Sigmoid colon (tissue), 7 donors: Measurements from ENCODE around the gene POLRMT. TPM values are rescaled to one million over a fixed set of nuclear protein-coding genes. Genes with fewer than 3 reads are reported as not detected.

Source experiments
- DNase-seq: peaks from one replicate; pipeline ENCODE4 v3.0.0-alpha.2; 2019
- H3K27ac ChIP-seq, 4 donors: fragments of 200-600 bp; sonication (generic); one replicate each; pipeline ENCODE4 v1.5.1; 2016 to 2019; ENCODE audit warnings: mild to moderate bottlenecking in 1 of 4
- H3K27me3 ChIP-seq, 3 donors: fragments of 200-600 bp; sonication (generic); one replicate each; pipeline ENCODE4 v1.5.1; 2019; ENCODE audit warnings: mild to moderate bottlenecking in 1 of 3
- H3K36me3 ChIP-seq, 4 donors: fragments of 200-600 bp; sonication (generic); one replicate each; pipeline ENCODE4 v1.5.1; 2016 to 2019
- H3K4me1 ChIP-seq, 4 donors: fragments of 200-600 bp; sonication (generic); one replicate each; pipeline ENCODE4 v1.5.1; 2017 to 2019
- H3K4me3 ChIP-seq, 4 donors: fragments of 200-600 bp; sonication (generic); one replicate each; pipeline ENCODE4 v1.5.1; 2017 to 2019; ENCODE audit warnings: mild to moderate bottlenecking in 2 of 4, moderate library complexity in 1 of 4
- H3K9me3 ChIP-seq, 4 donors: fragments of 200-600 bp in 3 of 4; sonication (generic) in 3 of 4; one replicate each; pipeline versions ENCODE4 v1.5.1 to v1.6.1; 2013 to 2019
- CTCF ChIP-seq, 4 experiments: fragments of 450-650 bp in 3 of 4; fragments of 200-600 bp in 1 of 4; IDR thresholded peaks; one replicate each; pipeline ENCODE4 v1.5.1; 2016 to 2019; ENCODE audit warnings: antibody characterized with exemption in 4 of 4, mild to moderate bottlenecking in 3 of 4, moderate library complexity in 2 of 4
- EP300 ChIP-seq, 4 donors: sonication (generic); formaldehyde crosslinking; IDR thresholded peaks; one replicate each; pipeline ENCODE4 v1.6.1; 2017; ENCODE audit warnings: antibody characterized with exemption in 4 of 4
- POLR2A ChIP-seq, 2 donors: fragments of 450-650 bp; IDR thresholded peaks; one replicate each; pipeline ENCODE4 v1.6.1; 2016; ENCODE audit warnings: antibody characterized with exemption in 2 of 2, mild to moderate bottlenecking in 2 of 2, moderate library complexity in 2 of 2
- POLR2AphosphoS5 ChIP-seq, 4 donors: sonication (generic); formaldehyde crosslinking; IDR thresholded peaks; one replicate each; pipeline ENCODE4 v1.6.1; 2017; ENCODE audit warnings: antibody characterized with exemption in 4 of 4
- WGBS, 2 donors: extraction: QIAGEN DNeasy Blood & Tissue Kit; methylation state at CpG; one replicate each; pipeline ENCODE4 v1.1.7; 2013; 5-methylcytosine and 5-hydroxymethylcytosine counted together
- intact Hi-C: fragments of 100-400 bp; cut with DNase I; formaldehyde crosslinking; loops from one replicate; pipeline ENCODE4 v1.15.1; 2023
- polyA plus RNA-seq, 3 donors: library from polyadenylated mRNA; stranded (reverse); fragments of 200-250 nt; gene quantifications; one replicate each; pipeline ENCODE4 v1.2.3, GENCODE V29; 2013
- total RNA-seq, 4 donors: library from RNA; depleted of rRNA; stranded (reverse); fragments of >200 nt; gene quantifications; one replicate each; pipeline ENCODE4 v1.1.0, GENCODE V29; 2016
- donor health status: healthy with polysubstance abuse.
- donor health status: Bipolar disorder and iron deficiency.
- donor health status: healthy.

POLRMT gene
- total and polyA plus RNA-seq, 7 donors, result 16.8 to 63.0 (median 24.0) TPM

- Histone ChIP-seq H3K36me3 (no peaks in the 10 kb centered on the region), H3K4me3 (no peak overlapping the region), H3K27me3 (peaks cover 29 to 49% (median 29%) of the 10 kb centered on the region in 3 donors), H3K4me1 (peaks cover 0 to 20% (median 15%) of the 10 kb centered on the region in 4 donors), H3K9me3 (no peaks in the 10 kb centered on the region), H3K27ac (no peak overlapping the region)
- TF ChIP-seq POLR2A (IDR thresholded peaks at IDR 0.05), result no peak
- TF ChIP-seq POLR2AphosphoS5 (IDR thresholded peaks at IDR 0.05), result no peak
- TF ChIP-seq CTCF (IDR thresholded peaks at IDR 0.05), result no peak
- no peak for TF ChIP-seq EP300 (IDR thresholded peaks at IDR 0.05)
- 42 to 60% methylated on average over 9 of the region's 9 CpGs for WGBS, 2 donors
- intact Hi-C loops, result no loop called here
- DNase-seq, result no peak
These were observed 39.8 kb downstream of the POLRMT start for GRCh38 chr19:593505-593904.

GRCh38 chr19:593055-593454, 40.3 kb downstream of the POLRMT start:
- DNase-seq, result no peak
- Histone ChIP-seq H3K4me3 (no peak overlapping the region), H3K27me3 (peaks cover 33 to 53% (median 33%) of the 10 kb centered on the region in 3 donors), H3K27ac (no peak overlapping the region), H3K36me3 (no peaks in the 10 kb centered on the region), H3K4me1 (peaks cover 0 to 25% (median 20%) of the 10 kb centered on the region in 4 donors), H3K9me3 (no peaks in the 10 kb centered on the region)
- TF ChIP-seq EP300 (IDR thresholded peaks at IDR 0.05) (no peak), POLR2AphosphoS5 (IDR thresholded peaks at IDR 0.05) (no peak), CTCF (IDR thresholded peaks at IDR 0.05) (no peak), POLR2A (IDR thresholded peaks at IDR 0.05) (no peak)
- WGBS, 2 donors, result 58 to 76% methylated on average over 18 of the region's 18 CpGs
- intact Hi-C loops, result no loop called here

GRCh38 chr19:592101-592500, 41.2 kb downstream of the POLRMT start:
- H3K4me1 ChIP-seq, result peaks cover 0 to 27% (median 23%) of the 10 kb centered on the region in 4 donors
- H3K36me3 ChIP-seq, result no peaks in the 10 kb centered on the region
- 79 to 81% methylated on average over 19 of the region's 19 CpGs for WGBS, 2 donors
- no peak overlapping the region for H3K27ac ChIP-seq
- DNase-seq, result no peak
- no peak overlapping the region for H3K4me3 ChIP-seq
- intact Hi-C loops, result no loop called here
- H3K9me3 ChIP-seq, result no peaks in the 10 kb centered on the region
- no peak for TF ChIP-seq CTCF (IDR thresholded peaks at IDR 0.05)
- no peak for TF ChIP-seq POLR2AphosphoS5 (IDR thresholded peaks at IDR 0.05)
- no peak for TF ChIP-seq POLR2A (IDR thresholded peaks at IDR 0.05)
- no peak for TF ChIP-seq EP300 (IDR thresholded peaks at IDR 0.05)
- H3K27me3 ChIP-seq, result peaks cover 33 to 63% (median 40%) of the 10 kb centered on the region in 3 donors

GRCh38 chr19:591099-591958, 42.0 kb downstream of the POLRMT start:
- H3K9me3 ChIP-seq, result no peaks in the 10 kb centered on the region
- intact Hi-C loops, result no loop called here
- WGBS, 2 donors, result 35 to 39% methylated on average over 75 of the region's 75 CpGs
- no peaks in the 10 kb centered on the region for H3K36me3 ChIP-seq
- peaks cover 0 to 27% (median 23%) of the 10 kb centered on the region in 4 donors for H3K4me1 ChIP-seq
- DNase-seq, result no peak
- H3K27ac ChIP-seq, result no peak overlapping the region
- TF ChIP-seq CTCF (IDR thresholded peaks at IDR 0.05) (no peak), EP300 (IDR thresholded peaks at IDR 0.05) (no peak), POLR2AphosphoS5 (IDR thresholded peaks at IDR 0.05) (no peak), POLR2A (IDR thresholded peaks at IDR 0.05) (no peak)
- peaks cover 33 to 70% (median 40%) of the 10 kb centered on the region in 3 donors for H3K27me3 ChIP-seq
- H3K4me3 ChIP-seq, result no peak overlapping the region
